ENCODE data around the gene GULP1.
"Not testable (repeated sequence)": the region's sequence is repeated elsewhere in the genome, so short reads cannot be mapped to it uniquely, and the experiment has no call there.

GULP1 gene

DNA sequence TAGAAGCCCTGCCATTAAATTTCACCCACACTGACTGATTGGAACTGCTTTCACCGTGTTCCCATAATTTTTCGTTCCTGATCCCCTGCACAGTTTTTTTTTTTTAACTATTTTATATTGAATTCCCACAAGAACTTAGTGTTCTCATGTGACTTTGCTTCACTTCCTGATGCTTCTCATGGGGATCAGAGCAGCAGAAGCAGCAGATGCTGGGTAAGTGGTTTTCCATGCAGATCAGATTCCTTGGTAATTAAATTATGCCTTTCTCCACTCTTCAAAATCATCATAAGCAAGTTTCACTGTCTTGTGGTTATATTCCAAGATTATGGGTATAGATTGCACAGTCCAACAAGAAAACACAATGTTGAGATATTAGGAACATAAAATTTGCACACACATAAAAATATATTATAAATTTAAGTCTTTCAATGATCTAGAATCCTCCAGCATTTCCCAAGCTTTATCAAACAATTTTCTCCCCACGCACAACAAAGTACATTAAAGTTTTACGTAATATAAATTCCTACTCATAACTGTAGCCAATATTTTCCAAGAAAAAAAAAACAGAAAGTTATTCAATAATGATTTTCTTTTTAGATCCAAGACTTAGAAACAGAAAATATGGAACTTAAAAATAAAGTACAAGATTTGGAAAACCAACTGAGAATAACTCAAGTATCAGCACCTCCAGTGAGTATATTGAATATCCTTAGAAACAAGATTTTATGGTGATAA, 277.9 kb downstream of the GULP1 start:
- DNase-seq = no peak

DNA sequence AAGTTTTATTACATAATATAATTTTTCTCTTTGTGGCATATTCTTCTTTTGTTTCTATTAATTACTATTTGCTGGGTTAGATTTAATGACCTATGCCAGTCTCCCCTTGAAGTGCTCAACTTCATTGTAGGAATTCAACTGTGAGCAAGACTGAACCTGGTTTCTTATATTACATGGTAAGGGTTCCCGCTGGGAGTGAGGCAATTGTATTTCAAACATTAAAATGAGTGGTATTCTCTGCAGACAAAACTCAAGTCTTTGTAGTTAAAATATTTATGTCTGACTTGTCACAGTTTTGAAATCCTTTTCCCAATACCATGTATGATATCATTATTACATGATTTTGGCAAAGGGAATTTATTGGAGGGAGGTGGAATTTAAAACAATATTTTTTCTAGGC, 278.7 kb downstream of the GULP1 start:
- no peak for DNase-seq

GRCh38 chr2:188571543-188572303, 280.0 kb downstream of the GULP1 start:
- no peak for DNase-seq

DNA sequence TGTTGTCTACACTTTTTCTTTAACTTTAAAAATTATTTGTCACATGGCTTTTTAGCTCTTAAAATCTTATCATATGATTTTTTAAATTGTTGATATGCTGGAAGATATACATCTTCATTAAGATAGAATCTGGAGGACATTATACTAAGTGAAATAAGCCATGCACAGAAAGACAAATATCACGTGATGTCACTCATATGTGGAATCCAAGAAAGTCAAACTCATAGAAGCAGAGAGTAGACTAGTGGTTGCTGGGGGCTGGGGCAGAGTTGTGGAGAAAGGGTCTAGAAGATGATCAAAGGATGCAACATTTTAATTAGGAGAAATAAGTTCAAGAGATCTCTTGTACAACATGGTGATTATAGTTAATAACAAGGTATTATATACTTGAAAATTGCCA, 280.9 kb downstream of the GULP1 start:
- no peak for DNase-seq

GRCh38 chr2:188573453-188573852, 281.8 kb downstream of the GULP1 start:
- no peak for DNase-seq

DNA sequence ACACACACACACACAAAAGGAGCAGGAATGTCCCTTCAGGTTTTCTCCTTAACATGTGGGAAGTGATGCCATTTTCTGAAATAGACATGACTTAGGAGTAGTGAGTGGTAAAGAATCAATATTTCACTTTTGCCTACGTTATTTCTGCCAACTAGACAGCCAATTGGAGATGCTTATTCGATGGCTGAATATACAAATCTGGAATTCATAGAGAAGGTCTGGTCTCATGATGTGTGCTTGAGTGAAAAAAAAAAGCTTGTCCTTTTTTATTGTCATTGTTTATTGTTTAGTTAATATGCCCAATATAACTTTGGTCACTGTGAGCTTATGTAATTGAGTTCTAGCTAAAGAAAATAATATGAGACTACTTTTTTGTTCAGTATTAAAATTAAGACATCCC, 284.3 kb downstream of the GULP1 start:
- DNase-seq = no peak

- DNase-seq = no peak
These were observed 285.0 kb downstream of the GULP1 start for GRCh38 chr2:188576651-188577050.

DNA sequence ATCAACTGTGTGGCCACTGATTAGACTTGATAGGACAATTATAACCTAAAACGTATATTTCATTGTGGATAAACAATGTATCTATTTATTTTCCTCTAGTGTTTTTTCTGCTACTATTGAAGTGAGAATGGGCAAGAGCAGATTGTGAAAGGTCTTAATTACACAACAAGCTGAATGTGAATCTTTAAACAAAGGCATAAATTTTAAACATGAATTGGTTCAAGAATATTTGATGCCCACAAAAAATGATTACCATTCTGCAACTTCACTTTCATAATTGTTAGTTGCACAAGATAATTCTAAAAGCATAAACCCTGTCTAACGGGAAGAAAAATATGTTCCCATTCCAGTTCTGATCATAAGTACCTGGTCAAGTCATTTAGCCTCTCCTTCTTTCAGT, 285.6 kb downstream of the GULP1 start:
- DNase-seq = no peak

- DNase-seq = no peak
These were observed 289.1 kb downstream of the GULP1 start for GRCh38 chr2:188580738-188581137.

DNA sequence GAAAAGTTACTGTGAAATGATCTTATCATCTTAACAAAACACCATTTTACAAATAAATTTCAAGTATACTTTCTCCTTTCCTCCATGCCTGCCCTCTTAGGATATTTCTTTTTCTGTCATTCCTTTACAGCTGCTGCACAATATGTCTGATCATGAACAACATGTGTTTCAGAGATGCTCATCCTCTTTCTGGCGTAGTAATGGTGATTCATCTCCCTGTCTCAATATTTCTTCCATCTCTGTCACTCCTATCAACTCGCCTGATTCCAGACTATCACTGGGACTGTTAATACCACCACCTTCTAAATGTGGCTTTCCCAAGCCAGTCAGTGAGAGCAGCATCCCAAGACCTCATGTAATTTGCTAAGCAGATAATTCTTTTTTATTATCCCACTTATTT, 290.5 kb downstream of the GULP1 start:
- DNase-seq = no peak

DNA sequence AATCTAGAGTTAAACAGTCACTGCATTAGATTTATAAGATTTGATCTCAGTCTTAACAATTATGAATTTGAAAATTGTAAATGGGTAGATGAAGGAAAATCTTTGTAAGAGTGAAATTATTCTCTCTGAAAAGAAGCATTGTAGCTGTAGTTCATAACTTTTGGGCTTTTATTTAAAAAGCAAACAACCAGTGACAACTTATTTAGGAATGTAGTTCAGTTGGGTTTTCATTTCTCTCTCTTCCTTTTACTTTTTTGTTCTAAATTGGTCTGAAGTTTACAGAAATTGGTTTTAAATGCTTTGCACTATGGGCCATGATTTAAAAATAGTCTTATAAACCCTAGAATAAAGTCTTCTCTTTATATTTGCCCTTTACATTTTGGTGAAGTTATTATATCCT, 296.6 kb downstream of the GULP1 start:
- no peak for DNase-seq

DNA sequence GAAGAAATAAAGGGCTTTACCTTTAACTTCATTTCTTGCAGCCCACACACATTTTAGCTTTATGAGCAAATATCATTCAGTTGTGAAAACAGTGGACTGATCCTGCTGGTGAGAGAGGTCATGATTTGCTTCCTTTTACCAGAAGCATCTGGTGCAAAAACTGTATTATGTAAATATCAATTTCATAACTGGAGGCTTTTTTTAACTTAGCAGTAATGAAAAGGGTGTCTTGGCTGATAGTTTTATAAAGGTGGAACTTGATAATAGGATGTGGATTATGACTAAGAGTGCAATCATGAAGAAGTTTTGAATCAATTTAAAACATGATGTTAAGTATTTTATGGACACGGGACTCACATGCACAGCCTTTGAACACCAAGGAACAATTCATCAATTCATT, 304.4 kb downstream of the GULP1 start:
- DNase-seq = no peak

DNA sequence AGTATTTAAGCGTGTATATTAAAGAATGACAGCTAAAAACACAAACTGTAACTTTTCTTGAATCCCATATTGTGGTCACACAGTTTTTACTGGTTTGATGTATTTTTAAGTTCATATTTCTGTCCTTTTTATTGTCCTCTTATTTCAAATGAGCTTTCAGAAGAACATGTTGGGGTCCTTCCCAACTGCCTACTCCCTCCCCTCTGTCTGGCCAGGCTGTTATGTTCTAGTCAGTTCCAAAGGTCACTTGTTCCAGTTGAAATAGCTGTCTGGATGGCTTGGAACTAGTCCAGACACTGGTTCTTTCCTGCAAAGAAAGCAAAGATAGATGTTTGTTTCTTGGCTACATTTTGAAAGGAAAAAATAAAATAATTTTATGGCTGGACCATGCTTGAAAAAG, 306.9 kb downstream of the GULP1 start:
- DNase-seq = no peak

DNA sequence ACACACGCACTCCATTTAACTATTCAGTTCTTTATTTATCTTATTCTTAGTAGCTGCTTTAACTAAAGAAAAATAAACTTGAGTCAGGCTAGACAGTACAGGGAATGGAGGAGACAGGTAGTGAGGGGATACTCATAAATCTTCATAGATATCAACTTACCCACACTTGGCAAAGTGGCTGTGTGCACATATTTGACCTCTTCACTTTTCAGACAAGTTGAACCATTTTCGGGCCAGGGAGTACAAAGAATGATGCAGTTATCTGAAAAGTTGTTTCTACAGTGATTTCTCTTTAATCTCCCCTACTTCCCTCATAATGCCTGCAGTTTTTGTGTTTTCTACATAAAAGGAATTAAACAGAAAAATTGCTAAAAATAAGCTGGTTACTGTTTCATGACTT, 307.5 kb downstream of the GULP1 start:
- no peak for DNase-seq

- no peak for DNase-seq
These were observed 309.0 kb downstream of the GULP1 start for GRCh38 chr2:188600536-188601210.

DNA sequence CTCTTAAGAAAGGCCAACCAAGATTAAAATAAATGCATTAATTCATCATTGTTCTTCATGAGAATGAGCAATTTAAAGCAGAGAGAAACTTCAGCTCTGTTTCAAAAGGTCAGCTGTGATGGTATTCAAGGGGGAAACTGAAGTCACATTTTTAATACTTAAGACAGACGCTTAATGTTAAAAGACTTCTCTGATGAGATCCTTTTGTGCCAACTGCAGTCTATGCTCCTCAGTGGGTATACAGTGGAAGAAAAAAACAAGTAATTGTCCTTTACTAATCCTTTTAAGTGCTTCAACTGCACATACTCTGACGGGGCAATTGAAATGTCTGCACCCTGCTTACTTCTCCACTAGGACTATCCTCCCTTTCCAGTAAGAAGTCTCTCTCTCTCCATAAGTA, 309.7 kb downstream of the GULP1 start:
- DNase-seq = no peak

GRCh38 chr2:188601927-188602326, 310.3 kb downstream of the GULP1 start:
- no peak for DNase-seq

DNA sequence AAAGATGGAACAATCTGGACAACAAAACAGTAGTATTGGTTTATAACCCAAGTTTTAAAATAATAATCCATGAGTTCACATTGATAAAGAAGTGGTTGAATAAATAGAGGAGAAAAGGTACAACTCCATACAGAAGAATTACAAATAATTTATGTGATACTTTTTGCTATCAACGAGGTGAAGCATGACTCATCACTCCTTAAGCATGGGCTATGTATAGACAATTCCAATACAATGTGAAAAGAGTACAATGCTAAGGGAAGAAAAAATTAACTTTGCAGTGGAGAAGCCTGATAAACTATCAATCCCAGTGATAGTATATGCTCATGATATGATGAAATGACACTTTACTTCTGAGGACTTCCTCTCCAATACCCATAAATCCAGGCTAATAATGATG, 312.9 kb downstream of the GULP1 start:
- DNase-seq = no peak

GRCh38 chr2:188605609-188606584, 314.2 kb downstream of the GULP1 start:
- not testable (repeated sequence) for DNase-seq

- not testable (repeated sequence) for DNase-seq
These were observed 314.9 kb downstream of the GULP1 start for GRCh38 chr2:188606596-188606995.

DNA sequence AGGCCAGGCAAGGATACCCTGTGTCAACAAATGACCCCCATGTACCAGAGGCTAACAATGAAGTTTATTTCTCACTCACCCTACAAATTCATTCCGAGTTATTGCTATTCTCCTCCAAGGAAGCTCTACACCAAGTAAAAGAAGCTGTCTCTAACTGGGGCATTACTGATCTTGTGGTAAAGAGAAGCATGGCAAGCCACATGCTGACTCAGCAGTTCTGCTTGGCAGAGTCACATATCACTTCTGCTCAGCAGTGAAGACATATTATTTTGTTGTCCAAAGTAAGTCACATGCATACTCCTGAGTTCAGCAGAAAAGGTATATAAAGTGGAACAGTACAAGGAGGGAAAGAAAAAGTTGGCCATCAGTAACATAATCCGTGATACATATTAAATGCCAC, 315.8 kb downstream of the GULP1 start:
- no peak for DNase-seq

DNA sequence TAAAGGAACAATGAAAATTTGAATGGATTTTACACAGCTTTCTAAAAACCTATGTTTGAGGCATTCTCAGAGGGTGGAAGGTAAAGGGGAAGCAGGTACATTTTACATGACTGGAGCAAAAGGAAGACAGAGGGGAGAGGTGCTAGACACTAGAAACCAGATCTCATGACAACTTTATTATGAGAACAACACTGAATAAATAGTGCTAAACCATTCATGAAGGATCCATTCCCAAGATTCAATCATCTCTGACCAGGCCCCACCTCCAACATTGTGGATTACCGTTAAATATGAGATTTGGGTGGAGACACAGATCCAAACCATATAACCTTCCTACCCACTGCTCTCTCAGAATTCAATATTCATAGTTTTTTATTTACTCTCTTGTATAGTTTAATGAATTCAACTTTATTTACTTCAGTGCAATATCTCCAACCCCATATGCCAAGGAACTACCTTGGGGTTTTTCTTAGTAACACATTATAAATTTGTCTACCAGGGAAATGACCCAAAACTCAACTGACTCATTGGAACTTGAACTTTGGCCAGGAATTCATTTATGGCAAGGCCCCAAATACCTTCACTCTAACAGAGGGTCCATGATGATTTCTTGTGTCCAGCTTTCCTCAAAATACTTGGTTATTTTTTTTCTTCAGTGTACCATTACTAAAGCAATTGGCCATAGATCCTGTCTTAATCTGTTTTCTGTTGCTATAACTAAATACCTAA, 317.8 kb downstream of the GULP1 start:
- DNase-seq = no peak
